GM23248 (cell line): ENCODE results near the gene FFAR2. TPM values are rescaled to one million over a fixed set of nuclear protein-coding genes. Genes with fewer than 3 reads are reported as not detected.

Experiments
- DNase-seq: peaks from one replicate; pipeline ENCODE4 v3.0.0-alpha.2; 2015
- H2AFZ ChIP-seq: fragments of 200-600 bp; sonication (generic); 2 replicates; pipeline ENCODE4 v1.6.1; 2016; ENCODE audit warnings: antibody characterized with exemption
- H3F3A ChIP-seq: fragments of 200-600 bp; sonication (generic); 2 replicates; pipeline ENCODE4 v1.6.1; 2016; ENCODE audit warnings: mild to moderate bottlenecking, antibody characterized with exemption, mixed run types; ENCODE audit not compliant: insufficient read depth
- H3K27ac ChIP-seq: fragments of 200-600 bp; sonication (generic); 2 replicates; pipeline ENCODE4 v1.5.1; 2016; ENCODE audit warnings: mild to moderate bottlenecking
- H3K27me3 ChIP-seq: fragments of 200-600 bp; sonication (generic); replicated peaks from 2 replicates; pipeline ENCODE4 v1.6.1; 2016; ENCODE audit warnings: mild to moderate bottlenecking; ENCODE audit not compliant: insufficient read depth
- H3K36me3 ChIP-seq: fragments of 200-600 bp; sonication (generic); 2 replicates; pipeline ENCODE4 v1.6.1; 2016; ENCODE audit warnings: low read depth, mild to moderate bottlenecking
- H3K4me1 ChIP-seq: fragments of 200-600 bp; sonication (generic); 2 replicates; pipeline ENCODE4 v1.6.1; 2016; ENCODE audit warnings: mild to moderate bottlenecking; ENCODE audit not compliant: insufficient read depth
- H3K4me2 ChIP-seq: fragments of 200-600 bp; sonication (generic); one replicate; pipeline ENCODE4 v1.6.1; 2016; ENCODE audit warnings: mild to moderate bottlenecking; ENCODE audit not compliant: unreplicated experiment
- H3K4me3 ChIP-seq: fragments of 200-600 bp; sonication (generic); 2 replicates; pipeline ENCODE4 v1.5.1; 2016; ENCODE audit warnings: mild to moderate bottlenecking
- H3K79me2 ChIP-seq: fragments of 200-600 bp; sonication (generic); 2 replicates; pipeline ENCODE4 v1.6.1; 2016; ENCODE audit warnings: mild to moderate bottlenecking; ENCODE audit not compliant: insufficient read depth
- H3K9ac ChIP-seq: fragments of 200-600 bp; sonication (generic); 2 replicates; pipeline ENCODE4 v1.6.1; 2016; ENCODE audit warnings: mild to moderate bottlenecking
- H3K9me2 ChIP-seq: fragments of 200-600 bp; sonication (generic); 2 replicates; pipeline ENCODE4 v1.6.1; 2016; ENCODE audit warnings: mixed run types, mild to moderate bottlenecking, moderate library complexity; ENCODE audit not compliant: insufficient read depth
- H3K9me3 ChIP-seq: fragments of 200-600 bp; sonication (generic); one replicate; pipeline ENCODE4 v1.6.1; 2017; ENCODE audit warnings: low read depth
- H4K20me1 ChIP-seq: fragments of 200-600 bp; sonication (generic); 2 replicates; pipeline ENCODE4 v1.6.0; 2016; ENCODE audit not compliant: insufficient read depth
- EZH2 ChIP-seq: fragments of 200-600 bp; sonication (generic); IDR thresholded peaks from 2 replicates; pipeline ENCODE4 v1.6.1; 2018; ENCODE audit warnings: antibody characterized with exemption, mild to moderate bottlenecking; ENCODE audit not compliant: insufficient read depth, poor library complexity, severe bottlenecking
- EZH2phosphoT487 ChIP-seq: fragments of 200-600 bp; sonication (generic); IDR thresholded peaks from 2 replicates; pipeline ENCODE4 v1.6.1; 2018; ENCODE audit warnings: antibody characterized with exemption, moderate library complexity, mild to moderate bottlenecking, low read depth; ENCODE audit not compliant: insufficient read depth
- whole genome bisulfite sequencing, 2 experiments: methylation state at CpG; one replicate each; pipeline ENCODE4 v1.1.6; 2015 to 2017; ENCODE audit warnings: low lambda C conversion rate in 2 of 2, low coverage in 1 of 2; ENCODE audit errors: missing lambda C conversion rate in 2 of 2; 5-methylcytosine and 5-hydroxymethylcytosine counted together
- in situ Hi-C: fragments of 300-500 bp; cut with MboI; formaldehyde crosslinking; loops from 2 replicates; pipeline ENCODE4 v1.15.0; 2020
- polyA plus RNA-seq: library from polyadenylated mRNA; unstranded; fragments of >200 nt; fragmentation: Nextera tagmentation; extraction: Ambion mirVana; gene quantifications from 2 replicates; pipeline ENCODE4 v1.2.1, GENCODE V29; 2016
- total RNA-seq: library from RNA; depleted of rRNA; stranded (reverse); fragments of >200 nt; shearing (Covaris generic); gene quantifications from 2 replicates; pipeline ENCODE4 v1.2.3, GENCODE V29; 2014

FFAR2 gene
- total and polyA plus RNA-seq, 2 experiments from 2014 or later: not detected

GRCh38 chr19:35442091-35442490 is 6.0 kb upstream of the FFAR2 start:
- Histone ChIP-seq H3K4me1 (no peaks in the 10 kb centered on the region), H3F3A (no peaks in the 10 kb centered on the region), H4K20me1 (no peaks in the 10 kb centered on the region), H3K9me3 (no peaks in the 10 kb centered on the region), H2AFZ (no peak overlapping the region), H3K9me2 (no peaks in the 10 kb centered on the region), H3K27me3 (peaks cover 49% of the 10 kb centered on the region), H3K4me2 (no peak overlapping the region), H3K36me3 (no peaks in the 10 kb centered on the region), H3K4me3 (no peak overlapping the region), H3K79me2 (no peaks in the 10 kb centered on the region), H3K9ac (no peak overlapping the region), H3K27ac (no peak overlapping the region)
- 60 to 65% methylated on average over 7 of the region's 7 CpGs for WGBS, 2 experiments
- TF ChIP-seq EZH2 (no peak), EZH2phosphoT487 (no peak)
- in situ Hi-C loops: no loop called here
- DNase-seq: no peak

DNA sequence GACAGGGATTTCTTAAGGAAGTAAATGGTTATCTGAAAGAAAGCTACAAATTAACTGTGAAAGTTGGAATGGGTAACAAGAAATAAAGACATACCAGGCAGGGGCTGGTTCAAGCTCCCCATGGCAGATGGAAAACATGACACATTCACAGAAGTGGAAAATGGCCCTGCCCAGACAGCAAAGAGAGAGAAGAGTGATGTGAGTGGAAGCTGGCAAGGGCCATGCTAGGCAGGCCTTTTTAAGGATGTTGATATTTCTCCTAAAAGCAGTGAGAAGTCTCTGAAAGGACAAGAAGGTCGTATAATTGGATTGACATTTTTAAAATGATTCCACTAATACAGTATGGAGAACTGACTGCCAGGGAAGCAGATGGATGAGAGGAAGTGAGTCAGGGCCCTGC is 3.3 kb upstream of the FFAR2 start:
- no peaks in the 10 kb centered on the region for H3K9me2 ChIP-seq
- no peaks in the 10 kb centered on the region for H3K79me2 ChIP-seq
- H2AFZ ChIP-seq: no peak overlapping the region
- no peak overlapping the region for H3K27ac ChIP-seq
- no peak for DNase-seq
- WGBS, 2 experiments: 34 to 50% methylated on average over 1 of the region's 1 CpG
- in situ Hi-C loops: no loop called here
- no peaks in the 10 kb centered on the region for H3K9me3 ChIP-seq
- no peaks in the 10 kb centered on the region for H3K4me1 ChIP-seq
- TF ChIP-seq EZH2phosphoT487 (no peak), EZH2 (no peak)
- no peak overlapping the region for H3K9ac ChIP-seq
- H3K36me3 ChIP-seq: no peaks in the 10 kb centered on the region
- no peaks in the 10 kb centered on the region for H3F3A ChIP-seq
- H3K4me2 ChIP-seq: no peak overlapping the region
- peaks cover 49% of the 10 kb centered on the region for H3K27me3 ChIP-seq
- H3K4me3 ChIP-seq: no peak overlapping the region
- no peaks in the 10 kb centered on the region for H4K20me1 ChIP-seq

- no peak overlapping the region for H3K27ac ChIP-seq
- TF ChIP-seq EZH2phosphoT487 (no peak), EZH2 (no peak)
- H3K36me3 ChIP-seq: no peaks in the 10 kb centered on the region
- no peaks in the 10 kb centered on the region for H3K79me2 ChIP-seq
- no peak overlapping the region for H3K4me3 ChIP-seq
- H4K20me1 ChIP-seq: no peaks in the 10 kb centered on the region
- 46 to 47% methylated on average over 21 of the region's 21 CpGs for WGBS, 2 experiments
- no peaks in the 10 kb centered on the region for H3F3A ChIP-seq
- H3K9me3 ChIP-seq: no peaks in the 10 kb centered on the region
- H3K4me2 ChIP-seq: no peak overlapping the region
- no peak for DNase-seq
- peaks cover 50% of the 10 kb centered on the region for H3K27me3 ChIP-seq
- no peak overlapping the region for H3K9ac ChIP-seq
- no peaks in the 10 kb centered on the region for H3K4me1 ChIP-seq
- H2AFZ ChIP-seq: no peak overlapping the region
- H3K9me2 ChIP-seq: no peaks in the 10 kb centered on the region
- in situ Hi-C loops: no loop called here
These were observed 2.0 kb upstream of the FFAR2 start for GRCh38 chr19:35445826-35446593.

- DNase-seq: no peak
- WGBS, 2 experiments: 63 to 71% methylated on average over 27 of the region's 27 CpGs
- H4K20me1 ChIP-seq: no peaks in the 10 kb centered on the region
- no peaks in the 10 kb centered on the region for H3K9me3 ChIP-seq
- no peaks in the 10 kb centered on the region for H3F3A ChIP-seq
- peaks cover 42% of the 10 kb centered on the region for H3K27me3 ChIP-seq
- no peak overlapping the region for H3K4me2 ChIP-seq
- H2AFZ ChIP-seq: no peak overlapping the region
- no peak overlapping the region for H3K27ac ChIP-seq
- in situ Hi-C loops: no loop called here
- no peaks in the 10 kb centered on the region for H3K4me1 ChIP-seq
- TF ChIP-seq EZH2phosphoT487 (no peak), EZH2 (no peak)
- H3K36me3 ChIP-seq: no peaks in the 10 kb centered on the region
- H3K9ac ChIP-seq: no peak overlapping the region
- H3K4me3 ChIP-seq: no peak overlapping the region
- no peaks in the 10 kb centered on the region for H3K79me2 ChIP-seq
- H3K9me2 ChIP-seq: no peaks in the 10 kb centered on the region
These were observed 1.4 kb downstream of the FFAR2 start for GRCh38 chr19:35449359-35450043.
